ENCODE measurements around the gene UBE4B.

DNA sequence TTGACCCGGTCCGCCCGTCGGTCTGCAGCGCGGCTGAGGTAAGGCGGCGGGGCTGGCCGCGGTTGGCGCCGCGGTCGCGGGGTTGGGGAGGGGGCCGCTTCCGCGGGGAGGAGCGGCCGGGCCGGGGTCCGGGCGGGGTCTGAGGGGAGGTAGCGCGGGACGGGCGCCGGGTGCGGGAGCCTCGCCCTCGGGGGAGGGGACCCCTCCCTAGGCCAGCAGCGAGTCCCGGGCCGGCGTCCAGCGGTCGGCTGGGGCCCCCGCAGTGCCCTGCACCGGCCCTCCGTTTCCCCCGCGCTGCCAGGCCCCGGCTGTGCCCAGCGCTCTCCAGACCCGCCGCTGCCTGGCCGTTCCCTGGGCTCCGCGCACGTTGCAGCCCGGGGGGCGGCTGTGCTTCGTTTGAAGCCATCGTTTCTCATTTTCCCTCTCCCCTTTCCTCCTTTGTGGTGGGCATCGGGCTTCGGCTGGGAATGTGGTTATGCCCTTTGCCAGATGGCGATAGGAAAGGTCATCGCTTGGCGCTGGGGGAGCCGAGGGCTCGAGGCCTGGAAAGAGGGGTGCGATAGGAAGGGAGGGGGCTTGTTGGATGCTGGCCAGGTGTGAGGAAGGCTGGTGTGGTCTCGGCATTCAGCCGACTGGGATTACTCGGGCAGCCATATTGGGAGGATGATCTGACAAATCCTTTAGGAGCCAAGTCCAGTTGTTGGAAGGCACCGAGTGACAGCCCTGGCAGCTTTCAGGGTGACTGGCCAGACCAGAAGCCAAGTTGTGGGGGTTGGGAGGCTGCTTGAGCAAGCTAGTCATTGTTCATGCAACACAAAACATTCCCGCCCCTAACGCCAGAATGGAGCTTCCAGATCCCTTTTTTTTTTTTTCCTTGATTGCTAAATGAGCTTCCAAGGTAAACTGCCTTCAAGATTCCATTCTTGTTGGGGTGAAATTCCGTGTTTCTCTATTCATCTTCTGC, 178.4 kb downstream of the UBE4B start:
- TF ChIP-seq, protein P1, sequence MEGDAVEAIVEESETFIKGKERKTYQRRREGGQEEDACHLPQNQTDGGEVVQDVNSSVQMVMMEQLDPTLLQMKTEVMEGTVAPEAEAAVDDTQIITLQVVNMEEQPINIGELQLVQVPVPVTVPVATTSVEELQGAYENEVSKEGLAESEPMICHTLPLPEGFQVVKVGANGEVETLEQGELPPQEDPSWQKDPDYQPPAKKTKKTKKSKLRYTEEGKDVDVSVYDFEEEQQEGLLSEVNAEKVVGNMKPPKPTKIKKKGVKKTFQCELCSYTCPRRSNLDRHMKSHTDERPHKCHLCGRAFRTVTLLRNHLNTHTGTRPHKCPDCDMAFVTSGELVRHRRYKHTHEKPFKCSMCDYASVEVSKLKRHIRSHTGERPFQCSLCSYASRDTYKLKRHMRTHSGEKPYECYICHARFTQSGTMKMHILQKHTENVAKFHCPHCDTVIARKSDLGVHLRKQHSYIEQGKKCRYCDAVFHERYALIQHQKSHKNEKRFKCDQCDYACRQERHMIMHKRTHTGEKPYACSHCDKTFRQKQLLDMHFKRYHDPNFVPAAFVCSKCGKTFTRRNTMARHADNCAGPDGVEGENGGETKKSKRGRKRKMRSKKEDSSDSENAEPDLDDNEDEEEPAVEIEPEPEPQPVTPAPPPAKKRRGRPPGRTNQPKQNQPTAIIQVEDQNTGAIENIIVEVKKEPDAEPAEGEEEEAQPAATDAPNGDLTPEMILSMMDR (IDR thresholded peaks at IDR 0.05), result no peak
- TF ChIP-seq POLR2A (IDR thresholded peaks at IDR 0.05), result peak in 2 of 4 donors; percentile 39 to 58

All from esophagus squamous epithelium (tissue), 4 donors.